Activated naive CD8-positive, alpha-beta T cell treated with anti-CD3 and anti-CD28 coated beads, Interleukin-2, amount 50 U/mL, for 16 hours (primary cell): Measurements from ENCODE around the gene CWC15.
"Not testable (repeated sequence)": the region's sequence is repeated elsewhere in the genome, so short reads cannot be mapped to it uniquely, and the experiment has no call there.

Experiments
- DNase-seq: peaks from one replicate; pipeline ENCODE4 v3.0.0-alpha.2; 2020; ENCODE audit warnings: low read depth, low spot score

The CWC15 gene

GRCh38 chr11:94973099-94973968 is at the start of gene CWC15, which contains the start of gene KDM4D:
CWC15 (minus strand) TSS chr11:94973556; CDS start chr11:94972185, 1,371 bp downstream.
KDM4D (plus strand) TSS chr11:94973709; CDS start chr11:94997373, 23,664 bp downstream.
- DNase-seq, result peak; percentile 91

- DNase-seq, result not testable (repeated sequence)
Observed at GRCh38 chr11:95021468-95021867, 48.1 kb upstream of the CWC15 start.

- no peak for DNase-seq
Observed at GRCh38 chr11:95016139-95016538, 42.8 kb upstream of the CWC15 start.

GRCh38 chr11:95014184-95014821 is 40.9 kb upstream of the CWC15 start:
- no peak for DNase-seq

GRCh38 chr11:95011376-95011775 is 38.0 kb upstream of the CWC15 start:
- no peak for DNase-seq

- no peak for DNase-seq
Observed at GRCh38 chr11:95005642-95006041, 32.3 kb upstream of the CWC15 start.

GRCh38 chr11:95003716-95004115 is 30.4 kb upstream of the CWC15 start:
- DNase-seq, result no peak

GRCh38 chr11:94998285-94998684 is 24.9 kb upstream of the CWC15 start:
- DNase-seq, result no peak

- no peak for DNase-seq
Observed at GRCh38 chr11:94997437-94997836, 24.1 kb upstream of the CWC15 start.

- DNase-seq, result no peak
Observed at GRCh38 chr11:94993400-94993943, 20.1 kb upstream of the CWC15 start.

GRCh38 chr11:94988748-94989147 is 15.4 kb upstream of the CWC15 start:
- DNase-seq, result no peak

GRCh38 chr11:94987378-94987777 is 14.0 kb upstream of the CWC15 start:
- no peak for DNase-seq

- DNase-seq, result no peak
Observed at GRCh38 chr11:94975599-94975998, 2.2 kb upstream of the CWC15 start.

- DNase-seq, result no peak
Observed at GRCh38 chr11:94974178-94974577, 822 bp upstream of the CWC15 start.

- DNase-seq, result no peak
Observed at GRCh38 chr11:94972700-94973098, 657 bp downstream of the CWC15 start.

GRCh38 chr11:94968334-94968958 is 4.9 kb downstream of the CWC15 start:
- no peak for DNase-seq

- DNase-seq, result no peak
Observed at GRCh38 chr11:94964934-94965333, 8.4 kb downstream of the CWC15 start.

GRCh38 chr11:94961255-94961654 is 12.1 kb downstream of the CWC15 start:
- DNase-seq, result no peak

- DNase-seq, result no peak
Observed at GRCh38 chr11:94960488-94960887, 12.9 kb downstream of the CWC15 start.

- no peak for DNase-seq
Observed at GRCh38 chr11:94959179-94959578, 14.2 kb downstream of the CWC15 start.

- no peak for DNase-seq
Observed at GRCh38 chr11:94958121-94958696, 15.1 kb downstream of the CWC15 start.

- DNase-seq, result no peak
Observed at GRCh38 chr11:94956963-94957362, 16.4 kb downstream of the CWC15 start.
